Retinal pigment epithelial cell (primary cell): Measurements from ENCODE around the gene EID2.
A peak's percentile ranks its signal among the peaks of the same experiment; 100 is the strongest.

Experiments
- DNase-seq: peaks from one replicate; pipeline ENCODE4 v3.0.0-alpha.2; 2010; ENCODE audit warnings: low read depth
- H3K4me3 ChIP-seq: 2 replicates; pipeline ENCODE4 v1.5.1; 2011; ENCODE audit warnings: mild to moderate bottlenecking, low read length, control low read depth, moderate library complexity
- CTCF ChIP-seq: conservative IDR thresholded peaks from 2 replicates; pipeline ENCODE4 v1.5.1; 2011; ENCODE audit warnings: low read depth, low read length, control low read depth, inconsistent platforms

EID2 gene

GRCh38 chr19:39514840-39515550 lies 25.0 kb downstream of the EID2 start, which contains the start of gene SELENOV:
Gene SELENOV, plus strand, starts transcription at chr19:39515139. Its CDS starts 74 bp downstream, at chr19:39515213.
- no peak for TF ChIP-seq CTCF
- H3K4me3 ChIP-seq = peak within 1 kb of the TSS; percentile 17
- no peak for DNase-seq

GRCh38 chr19:39512988-39513387 lies 27.0 kb downstream of the EID2 start:
- H3K4me3 ChIP-seq = no peak overlapping the region
- DNase-seq = no peak
- TF ChIP-seq CTCF = no peak

GRCh38 chr19:39509233-39509632 lies 30.7 kb downstream of the EID2 start:
- no peak for DNase-seq

GRCh38 chr19:39508629-39509028 lies 31.3 kb downstream of the EID2 start:
- no peak overlapping the region for H3K4me3 ChIP-seq
- DNase-seq = no peak
- no peak for TF ChIP-seq CTCF

More at GRCh38 chr19:39509233-39509632, 30.7 kb downstream of the EID2 start:
- no peak for TF ChIP-seq CTCF
- H3K4me3 ChIP-seq = no peak overlapping the region

- TF ChIP-seq CTCF = no peak
- peak overlapping the region; percentile 53 for H3K4me3 ChIP-seq
- DNase-seq = no peak
Measured at GRCh38 chr19:39507715-39508364, 32.1 kb downstream of the EID2 start.

- no peak for DNase-seq
- TF ChIP-seq CTCF = no peak
- peak overlapping the region; percentile 53 for H3K4me3 ChIP-seq
Measured at GRCh38 chr19:39506944-39507714, 32.8 kb downstream of the EID2 start.
